Kidney (tissue), 14 donors: ENCODE measurements around the gene PCMT1. TPM values are rescaled to one million over a fixed set of nuclear protein-coding genes. Genes with fewer than 3 reads are reported as not detected.

ENCODE experiments used
- DNase-seq, 5 donors: peaks; one replicate each; pipeline ENCODE4 v3.0.0-alpha.2; 2013 to 2020
- FAIRE-seq: peaks from 2 replicates; lab custom pipeline; 2012; peaks lifted over from hg19 to GRCh38; lab: Jason Lieb, UNC
- H3K27ac ChIP-seq, 2 donors: one replicate each; pipeline ENCODE4 v1.7.0; 2013; ENCODE audit warnings: low read depth in 2 of 2, low read length in 2 of 2, inconsistent platforms in 1 of 2
- H3K27me3 ChIP-seq: one replicate; pipeline ENCODE4 v1.7.1; 2013; ENCODE audit warnings: low read length, inconsistent platforms; ENCODE audit not compliant: control insufficient read depth, insufficient read depth
- H3K36me3 ChIP-seq, 3 donors: one replicate each; pipeline versions ENCODE4 v1.7.0 to v1.7.1; 2013; ENCODE audit warnings: low read length in 3 of 3, control low read depth in 1 of 3, inconsistent platforms in 1 of 3; ENCODE audit not compliant: insufficient read depth in 3 of 3, control insufficient read depth in 2 of 3
- H3K4me1 ChIP-seq, 3 donors: one replicate each; pipeline versions ENCODE4 v1.7.0 to v1.7.1; 2013; ENCODE audit warnings: low read length in 3 of 3, inconsistent platforms in 1 of 3, low read depth in 1 of 3; ENCODE audit not compliant: control insufficient read depth in 2 of 3, insufficient read depth in 2 of 3
- H3K4me3 ChIP-seq, 3 donors: one replicate each; pipeline versions ENCODE4 v1.7.0 to v1.8.1; 2013; ENCODE audit warnings: low read length in 3 of 3, control low read depth in 1 of 3, inconsistent platforms in 1 of 3
- H3K9ac ChIP-seq, 3 donors: one replicate each; pipeline versions ENCODE4 v1.7.0 to v1.7.1; 2013; ENCODE audit warnings: low read length in 3 of 3, control low read depth in 1 of 3, inconsistent platforms in 1 of 3
- H3K9me3 ChIP-seq, 3 donors: one replicate each; pipeline versions ENCODE4 v1.7.0 to v1.7.1; 2013; ENCODE audit warnings: low read length in 3 of 3, control low read depth in 1 of 3, inconsistent platforms in 1 of 3; ENCODE audit not compliant: control insufficient read depth in 2 of 3, insufficient read depth in 1 of 3
- CTCF ChIP-seq: IDR thresholded peaks from 3 replicates; pipeline ENCODE4 v1.5.1; 2012; ENCODE audit warnings: mild to moderate bottlenecking, moderate library complexity, borderline replicate concordance; ENCODE audit not compliant: insufficient read depth; ENCODE audit errors: extremely low read depth
- intact Hi-C: fragments of 100-400 bp; cut with DNase I; formaldehyde crosslinking; loops from one replicate; pipeline ENCODE4 v1.11.1; 2022
- polyA plus RNA-seq: library from polyadenylated mRNA; stranded (reverse); fragments of 350-450 nt; fragmentation: Illumina TruSeq; extraction: RNeasy Lipid Tissue Mini Kit (QIAGEN cat#74804); gene quantifications from one replicate; pipeline ENCODE4 v1.2.3, GENCODE V29; 2014; ENCODE audit warnings: low read depth, low replicate concordance; ENCODE audit not compliant: insufficient read depth
- total RNA-seq: library from RNA; stranded (reverse); fragmentation: NEBNext Ultra II Directional; extraction: Animal tissue kit (Norgen Biotek cat#: 25700); gene quantifications from one replicate; pipeline ENCODE4 v1.2.1, GENCODE V29; 2021
- donor health status: control.
- donor health status: control.
- donor health status: control.
- donor health status: control.
- donor health status: control.
- donor health status: DM: yes; HTN: yes; CAD: no.
- donor health status: Normal renal cell carcinoma (clear cell type).

PCMT1 gene
- total and polyA plus RNA-seq, 2 donors from 2014 or later, result 62.8 to 71.2 TPM

- no peaks in the 10 kb centered on the region for H3K9me3 ChIP-seq
- TF ChIP-seq CTCF, result no peak
- H3K9ac ChIP-seq, result no peak overlapping the region
- FAIRE-seq (no peak), DNase-seq (no peak)
- no peak overlapping the region for H3K4me3 ChIP-seq
- no peaks in the 10 kb centered on the region for H3K36me3 ChIP-seq
- H3K27ac ChIP-seq, result no peak overlapping the region
- H3K4me1 ChIP-seq, result peaks cover 6 to 14% (median 8%) of the 10 kb centered on the region in 3 donors
- intact Hi-C loops, result no loop called here
- no peaks in the 10 kb centered on the region for H3K27me3 ChIP-seq
Observed at GRCh38 chr6:149711711-149712110, 37.8 kb upstream of the PCMT1 start.

GRCh38 chr6:149714442-149714841, 35.1 kb upstream of the PCMT1 start:
- H3K4me3 ChIP-seq, result no peak overlapping the region
- peaks cover 3 to 7% (median 5%) of the 10 kb centered on the region in 3 donors for H3K4me1 ChIP-seq
- no peak overlapping the region for H3K9ac ChIP-seq
- no peak for FAIRE-seq
- H3K27me3 ChIP-seq, result no peaks in the 10 kb centered on the region
- DNase-seq, result no peak
- intact Hi-C loops, result no loop called here
- TF ChIP-seq CTCF, result no peak
- H3K27ac ChIP-seq, result no peak overlapping the region
- H3K36me3 ChIP-seq, result no peaks in the 10 kb centered on the region
- H3K9me3 ChIP-seq, result no peaks in the 10 kb centered on the region

GRCh38 chr6:149716181-149716963, 33.2 kb upstream of the PCMT1 start:
- DNase-seq (peak in 2 of 5 donors; percentile 10 to 14), FAIRE-seq (no peak)
- no peaks in the 10 kb centered on the region for H3K36me3 ChIP-seq
- peak overlapping the region in 1 of 2 donors; percentile 5 for H3K27ac ChIP-seq
- H3K9me3 ChIP-seq, result no peaks in the 10 kb centered on the region
- intact Hi-C loops, result no loop called here
- H3K4me1 ChIP-seq, result peaks cover 3 to 5% (median 3%) of the 10 kb centered on the region in 3 donors
- peak overlapping the region; percentile 75 to 90 (median 77) for H3K4me3 ChIP-seq
- H3K27me3 ChIP-seq, result no peaks in the 10 kb centered on the region
- no peak for TF ChIP-seq CTCF
- peak overlapping the region; percentile 4 to 78 (median 69) for H3K9ac ChIP-seq
